AG09319 (cell line): ENCODE measurements around the gene RAB35.

Experiments used
- DNase-seq: peaks from one replicate; pipeline ENCODE4 v3.0.0-alpha.2; 2010; ENCODE audit warnings: low read depth; ENCODE audit errors: extremely low read depth
- CTCF ChIP-seq: IDR thresholded peaks from 2 replicates; pipeline ENCODE4 v1.5.1; 2011; ENCODE audit warnings: low read depth, mild to moderate bottlenecking, inconsistent platforms, low read length, moderate library complexity

Gene RAB35

GRCh38 chr12:120116441-120116791 lies at the start of gene RAB35:
Gene RAB35, minus strand, starts transcription at chr12:120116753. Its CDS starts 103 bp downstream, at chr12:120116650.
- DNase-seq: no peak
- TF ChIP-seq CTCF: no peak

- no peak for DNase-seq
- no peak for TF ChIP-seq CTCF
These were observed 47.7 kb upstream of the RAB35 start for GRCh38 chr12:120164293-120164692.

GRCh38 chr12:120162763-120163162 lies 46.2 kb upstream of the RAB35 start:
- no peak for TF ChIP-seq CTCF
- DNase-seq: no peak

- no peak for TF ChIP-seq CTCF
- no peak for DNase-seq
These were observed 45.3 kb upstream of the RAB35 start for GRCh38 chr12:120161852-120162251.

- TF ChIP-seq CTCF: no peak
- no peak for DNase-seq
These were observed 43.1 kb upstream of the RAB35 start for GRCh38 chr12:120159509-120160237.

GRCh38 chr12:120158351-120158750 lies 41.8 kb upstream of the RAB35 start:
- no peak for TF ChIP-seq CTCF
- no peak for DNase-seq

- no peak for TF ChIP-seq CTCF
- DNase-seq: no peak
These were observed 41.1 kb upstream of the RAB35 start for GRCh38 chr12:120157678-120158077.
